ENCODE data around the gene MYEOV. TPM values are rescaled to one million over a fixed set of nuclear protein-coding genes. Genes with fewer than 3 reads are reported as not detected.

The MYEOV gene
- polyA plus RNA-seq, 2 donors = 18.3 to 32.2 TPM

- Histone ChIP-seq H3K27me3 (ENCODE audit: control insufficient read depth in 1 of 2, insufficient read depth in 2 of 2, low read length in 2 of 2) (no peaks in the 10 kb centered on the region), H3K4me3 (ENCODE audit: low read depth in 1 of 2, low read length in 2 of 2) (no peak overlapping the region), H3K27ac (ENCODE audit: low read depth in 2 of 2, low read length in 1 of 2) (no peak overlapping the region), H3K9me3 (ENCODE audit: control insufficient read depth in 2 of 2, insufficient read depth in 1 of 2, low read depth in 1 of 2, low read length in 1 of 2) (peaks cover 0 to 1% of the 10 kb centered on the region in 2 donors), H3K36me3 (ENCODE audit: control insufficient read depth in 2 of 2, insufficient read depth in 2 of 2, low read length in 1 of 2) (no peaks in the 10 kb centered on the region), H3K4me1 (ENCODE audit: control insufficient read depth in 2 of 2, insufficient read depth in 2 of 2, low read length in 1 of 2) (peaks cover 0 to 6% of the 10 kb centered on the region in 2 donors)
- WGBS, 2 donors = 49 to 53% methylated on average over 14 of the region's 14 CpGs
Measured at GRCh38 chr11:69311767-69312385, 17.9 kb downstream of the MYEOV start.

DNA sequence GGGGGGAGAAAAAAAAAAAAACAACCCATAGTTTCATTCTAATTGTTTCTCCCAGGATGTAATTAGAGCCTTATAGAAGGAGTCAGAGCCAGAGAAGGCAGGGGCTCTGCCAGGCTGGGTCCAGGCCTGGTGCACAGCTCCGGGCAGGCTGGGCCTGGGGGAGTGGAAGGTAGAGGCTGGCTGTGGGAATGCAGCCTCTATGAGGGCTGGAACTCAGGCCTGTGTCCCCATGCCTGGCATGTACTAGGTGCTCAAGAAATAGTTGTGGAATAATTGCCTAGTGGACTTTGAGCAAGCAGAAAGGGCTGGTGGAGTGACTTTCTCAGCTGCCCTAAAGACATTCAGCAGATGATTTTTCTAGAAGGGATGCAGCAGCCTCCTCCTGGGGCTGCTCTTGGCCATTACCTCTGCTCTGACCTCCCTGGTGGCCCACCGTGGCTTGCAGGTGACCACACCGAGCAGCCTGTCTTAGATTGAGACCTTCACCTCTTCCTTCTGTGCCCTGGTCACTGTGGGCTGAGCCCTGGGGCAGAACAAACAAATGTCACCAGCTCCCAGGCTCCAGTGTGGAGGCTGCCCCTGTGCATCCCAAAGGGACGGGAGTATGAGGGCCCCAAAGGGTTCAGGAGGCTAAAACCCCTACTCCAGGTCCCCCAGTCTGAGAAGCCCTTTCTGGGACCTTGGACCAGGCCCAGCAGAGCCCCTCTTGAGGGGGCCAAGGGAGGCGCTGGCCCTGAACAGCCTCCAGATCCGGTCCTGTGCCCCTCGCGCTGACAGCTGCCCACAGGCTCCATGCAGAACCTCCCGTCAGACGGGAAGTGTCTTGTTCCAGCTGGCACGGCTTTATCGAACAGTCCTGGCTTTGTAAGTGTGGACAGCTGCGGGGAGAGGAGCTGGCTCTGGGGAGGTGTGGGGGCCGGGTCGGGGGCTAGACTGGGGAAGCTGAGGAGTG, 18.8 kb downstream of the MYEOV start:
- H3K4me3 ChIP-seq (ENCODE audit: low read depth in 1 of 2, low read length in 2 of 2) = no peak overlapping the region
- no peaks in the 10 kb centered on the region for H3K36me3 ChIP-seq (ENCODE audit: control insufficient read depth in 2 of 2, insufficient read depth in 2 of 2, low read length in 1 of 2)
- peaks cover 0 to 4% of the 10 kb centered on the region in 2 donors for H3K9me3 ChIP-seq (ENCODE audit: control insufficient read depth in 2 of 2, insufficient read depth in 1 of 2, low read depth in 1 of 2, low read length in 1 of 2)
- peaks cover 0 to 6% of the 10 kb centered on the region in 2 donors for H3K4me1 ChIP-seq (ENCODE audit: control insufficient read depth in 2 of 2, insufficient read depth in 2 of 2, low read length in 1 of 2)
- no peak overlapping the region for H3K27ac ChIP-seq (ENCODE audit: low read depth in 2 of 2, low read length in 1 of 2)
- WGBS, 2 donors = 61 to 65% methylated on average over 15 of the region's 15 CpGs
- no peaks in the 10 kb centered on the region for H3K27me3 ChIP-seq (ENCODE audit: control insufficient read depth in 1 of 2, insufficient read depth in 2 of 2, low read length in 2 of 2)

DNA sequence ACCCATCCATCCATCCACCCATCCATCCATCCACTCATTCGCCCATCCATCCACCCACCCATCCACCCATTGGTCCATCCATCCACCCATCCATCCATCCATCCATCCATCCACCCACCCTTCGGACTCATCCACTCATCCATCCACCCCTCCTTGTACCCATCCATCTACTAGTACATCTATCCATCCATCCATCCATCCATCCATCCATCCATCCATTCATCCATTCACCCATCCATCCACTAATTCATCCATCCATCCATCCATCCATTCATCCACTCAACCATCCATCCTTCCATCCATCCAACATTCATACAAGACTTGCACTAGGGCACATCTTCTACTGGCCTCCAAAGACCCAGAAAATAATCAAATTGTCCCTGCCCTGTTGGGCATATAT, 20.0 kb downstream of the MYEOV start:
- Histone ChIP-seq H3K36me3 (ENCODE audit: control insufficient read depth in 2 of 2, insufficient read depth in 2 of 2, low read length in 1 of 2) (no peaks in the 10 kb centered on the region), H3K9me3 (ENCODE audit: control insufficient read depth in 2 of 2, insufficient read depth in 1 of 2, low read depth in 1 of 2, low read length in 1 of 2) (peaks cover 0 to 4% of the 10 kb centered on the region in 2 donors), H3K4me1 (ENCODE audit: control insufficient read depth in 2 of 2, insufficient read depth in 2 of 2, low read length in 1 of 2) (peaks cover 0 to 3% of the 10 kb centered on the region in 2 donors), H3K4me3 (ENCODE audit: low read depth in 1 of 2, low read length in 2 of 2) (no peak overlapping the region), H3K27ac (ENCODE audit: low read depth in 2 of 2, low read length in 1 of 2) (no peak overlapping the region), H3K27me3 (ENCODE audit: control insufficient read depth in 1 of 2, insufficient read depth in 2 of 2, low read length in 2 of 2) (no peaks in the 10 kb centered on the region)
- WGBS, 2 donors = 49 to 89% methylated on average over 1 to 2 of the region's 2 CpGs

GRCh38 chr11:69314555-69314954, 20.6 kb downstream of the MYEOV start:
- peaks cover 0 to 4% of the 10 kb centered on the region in 2 donors for H3K9me3 ChIP-seq (ENCODE audit: control insufficient read depth in 2 of 2, insufficient read depth in 1 of 2, low read depth in 1 of 2, low read length in 1 of 2)
- no peak overlapping the region for H3K27ac ChIP-seq (ENCODE audit: low read depth in 2 of 2, low read length in 1 of 2)
- H3K36me3 ChIP-seq (ENCODE audit: control insufficient read depth in 2 of 2, insufficient read depth in 2 of 2, low read length in 1 of 2) = no peaks in the 10 kb centered on the region

GRCh38 chr11:69316956-69317355, 23.0 kb downstream of the MYEOV start:
- Histone ChIP-seq H3K9me3 (ENCODE audit: control insufficient read depth in 2 of 2, insufficient read depth in 1 of 2, low read depth in 1 of 2, low read length in 1 of 2) (peaks cover 0 to 4% of the 10 kb centered on the region in 2 donors), H3K27ac (ENCODE audit: low read depth in 2 of 2, low read length in 1 of 2) (no peak overlapping the region), H3K4me1 (ENCODE audit: control insufficient read depth in 2 of 2, insufficient read depth in 2 of 2, low read length in 1 of 2) (no peaks in the 10 kb centered on the region), H3K4me3 (ENCODE audit: low read depth in 1 of 2, low read length in 2 of 2) (no peak overlapping the region), H3K27me3 (ENCODE audit: control insufficient read depth in 1 of 2, insufficient read depth in 2 of 2, low read length in 2 of 2) (no peaks in the 10 kb centered on the region), H3K36me3 (ENCODE audit: control insufficient read depth in 2 of 2, insufficient read depth in 2 of 2, low read length in 1 of 2) (no peaks in the 10 kb centered on the region)
- 66 to 70% methylated on average over 4 of the region's 4 CpGs for WGBS, 2 donors

More at GRCh38 chr11:69314555-69314954, 20.6 kb downstream of the MYEOV start:
- Histone ChIP-seq H3K27me3 (ENCODE audit: control insufficient read depth in 1 of 2, insufficient read depth in 2 of 2, low read length in 2 of 2) (no peaks in the 10 kb centered on the region), H3K4me3 (ENCODE audit: low read depth in 1 of 2, low read length in 2 of 2) (no peak overlapping the region), H3K4me1 (ENCODE audit: control insufficient read depth in 2 of 2, insufficient read depth in 2 of 2, low read length in 1 of 2) (peaks cover 0 to 3% of the 10 kb centered on the region in 2 donors)

- H3K4me1 ChIP-seq (ENCODE audit: control insufficient read depth in 2 of 2, insufficient read depth in 2 of 2, low read length in 1 of 2) = no peaks in the 10 kb centered on the region
- no peak overlapping the region for H3K4me3 ChIP-seq (ENCODE audit: low read depth in 1 of 2, low read length in 2 of 2)
- WGBS, 2 donors = 27 to 47% methylated on average over 2 of the region's 2 CpGs
- H3K27ac ChIP-seq (ENCODE audit: low read depth in 2 of 2, low read length in 1 of 2) = no peak overlapping the region
- no peaks in the 10 kb centered on the region for H3K27me3 ChIP-seq (ENCODE audit: control insufficient read depth in 1 of 2, insufficient read depth in 2 of 2, low read length in 2 of 2)
- peaks cover 0 to 4% of the 10 kb centered on the region in 2 donors for H3K9me3 ChIP-seq (ENCODE audit: control insufficient read depth in 2 of 2, insufficient read depth in 1 of 2, low read depth in 1 of 2, low read length in 1 of 2)
- no peaks in the 10 kb centered on the region for H3K36me3 ChIP-seq (ENCODE audit: control insufficient read depth in 2 of 2, insufficient read depth in 2 of 2, low read length in 1 of 2)
Measured at GRCh38 chr11:69317401-69318092, 23.6 kb downstream of the MYEOV start.

GRCh38 chr11:69318093-69318420, 24.1 kb downstream of the MYEOV start:
- H3K36me3 ChIP-seq (ENCODE audit: control insufficient read depth in 2 of 2, insufficient read depth in 2 of 2, low read length in 1 of 2) = no peaks in the 10 kb centered on the region
- H3K9me3 ChIP-seq (ENCODE audit: control insufficient read depth in 2 of 2, insufficient read depth in 1 of 2, low read depth in 1 of 2, low read length in 1 of 2) = peaks cover 0 to 4% of the 10 kb centered on the region in 2 donors
- H3K27me3 ChIP-seq (ENCODE audit: control insufficient read depth in 1 of 2, insufficient read depth in 2 of 2, low read length in 2 of 2) = no peaks in the 10 kb centered on the region
- WGBS, 2 donors = 72 to 90% methylated on average over 1 of the region's 1 CpG
- H3K4me1 ChIP-seq (ENCODE audit: control insufficient read depth in 2 of 2, insufficient read depth in 2 of 2, low read length in 1 of 2) = no peaks in the 10 kb centered on the region
- H3K4me3 ChIP-seq (ENCODE audit: low read depth in 1 of 2, low read length in 2 of 2) = no peak overlapping the region
- no peak overlapping the region for H3K27ac ChIP-seq (ENCODE audit: low read depth in 2 of 2, low read length in 1 of 2)

- no peaks in the 10 kb centered on the region for H3K36me3 ChIP-seq (ENCODE audit: control insufficient read depth in 2 of 2, insufficient read depth in 2 of 2, low read length in 1 of 2)
- H3K4me3 ChIP-seq (ENCODE audit: low read depth in 1 of 2, low read length in 2 of 2) = no peak overlapping the region
- H3K27me3 ChIP-seq (ENCODE audit: control insufficient read depth in 1 of 2, insufficient read depth in 2 of 2, low read length in 2 of 2) = no peaks in the 10 kb centered on the region
- H3K4me1 ChIP-seq (ENCODE audit: control insufficient read depth in 2 of 2, insufficient read depth in 2 of 2, low read length in 1 of 2) = no peaks in the 10 kb centered on the region
- WGBS, 2 donors = 92% methylated on average over 13 of the region's 13 CpGs
- peaks cover 0 to 3% of the 10 kb centered on the region in 2 donors for H3K9me3 ChIP-seq (ENCODE audit: control insufficient read depth in 2 of 2, insufficient read depth in 1 of 2, low read depth in 1 of 2, low read length in 1 of 2)
- no peak overlapping the region for H3K27ac ChIP-seq (ENCODE audit: low read depth in 2 of 2, low read length in 1 of 2)
Measured at GRCh38 chr11:69319255-69320106, 25.5 kb downstream of the MYEOV start.

GRCh38 chr11:69320326-69320725, 26.4 kb downstream of the MYEOV start:
- Histone ChIP-seq H3K36me3 (ENCODE audit: control insufficient read depth in 2 of 2, insufficient read depth in 2 of 2, low read length in 1 of 2) (no peaks in the 10 kb centered on the region), H3K27ac (ENCODE audit: low read depth in 2 of 2, low read length in 1 of 2) (no peak overlapping the region), H3K4me3 (ENCODE audit: low read depth in 1 of 2, low read length in 2 of 2) (no peak overlapping the region), H3K9me3 (ENCODE audit: control insufficient read depth in 2 of 2, insufficient read depth in 1 of 2, low read depth in 1 of 2, low read length in 1 of 2) (peaks cover 0 to 3% of the 10 kb centered on the region in 2 donors), H3K4me1 (ENCODE audit: control insufficient read depth in 2 of 2, insufficient read depth in 2 of 2, low read length in 1 of 2) (no peaks in the 10 kb centered on the region), H3K27me3 (ENCODE audit: control insufficient read depth in 1 of 2, insufficient read depth in 2 of 2, low read length in 2 of 2) (no peaks in the 10 kb centered on the region)
- WGBS, 2 donors = 74 to 85% methylated on average over 7 of the region's 7 CpGs

Measured in esophagus (tissue), 2 donors.